H9 (cell line): ENCODE results near the gene RAPH1. TPM values are rescaled to one million over a fixed set of nuclear protein-coding genes. Genes with fewer than 3 reads are reported as not detected.

ENCODE experiments used
- DNase-seq: peaks from one replicate; pipeline ENCODE4 v3.0.0-alpha.2; 2017
- H2AFZ ChIP-seq: one replicate; pipeline ENCODE4 v1.6.1; 2013; ENCODE audit warnings: mild to moderate bottlenecking, low read length, control low read depth, moderate library complexity
- H2AK5ac ChIP-seq: 2 replicates; pipeline ENCODE4 v1.6.1; 2013; ENCODE audit warnings: low read length, control low read depth, mixed read lengths; ENCODE audit not compliant: insufficient read length
- H2BK120ac ChIP-seq: one replicate; pipeline ENCODE4 v1.6.1; 2013; ENCODE audit warnings: low read depth, mild to moderate bottlenecking, low read length, control low read depth, inconsistent platforms; ENCODE audit not compliant: poor library complexity, severe bottlenecking
- H2BK12ac ChIP-seq: 2 replicates; pipeline ENCODE4 v1.6.1; 2013; ENCODE audit warnings: low read length, control low read depth, mixed read lengths, low read depth; ENCODE audit not compliant: insufficient read length
- H2BK15ac ChIP-seq: 2 replicates; pipeline ENCODE4 v1.6.1; 2013; ENCODE audit warnings: low read depth, low read length, control low read depth
- H2BK20ac ChIP-seq: one replicate; pipeline ENCODE4 v1.6.1; 2013; ENCODE audit warnings: low read depth, mild to moderate bottlenecking, low read length, control low read depth, inconsistent platforms; ENCODE audit not compliant: poor library complexity, severe bottlenecking
- H2BK5ac ChIP-seq: 2 replicates; pipeline ENCODE4 v1.6.1; 2013; ENCODE audit warnings: low read length, control low read depth, mixed read lengths; ENCODE audit not compliant: insufficient read length
- H3K14ac ChIP-seq: 2 replicates; pipeline ENCODE4 v1.6.1; 2013; ENCODE audit warnings: low read length, control low read depth; ENCODE audit not compliant: insufficient read depth
- H3K18ac ChIP-seq: 2 replicates; pipeline ENCODE4 v1.6.1; 2013; ENCODE audit warnings: low read depth, mild to moderate bottlenecking, mixed read lengths, low read length, control low read depth; ENCODE audit not compliant: insufficient read length
- H3K23ac ChIP-seq: 2 replicates; pipeline ENCODE4 v1.6.1; 2013; ENCODE audit warnings: low read length, control low read depth, mixed read lengths, low read depth; ENCODE audit not compliant: insufficient read length
- H3K23me2 ChIP-seq: 2 replicates; pipeline ENCODE4 v1.6.1; 2013; ENCODE audit warnings: low read depth, mild to moderate bottlenecking, mixed read lengths, low read length, control low read depth; ENCODE audit not compliant: insufficient read length, poor library complexity, severe bottlenecking
- H3K27ac ChIP-seq: 2 replicates; pipeline ENCODE4 v1.5.1; 2013; ENCODE audit warnings: low read length, control low read depth, mixed read lengths, low read depth; ENCODE audit not compliant: insufficient read length
- H3K27me3 ChIP-seq: 2 replicates; pipeline ENCODE4 v1.6.1; 2013; ENCODE audit warnings: low read length, control low read depth, inconsistent platforms; ENCODE audit not compliant: insufficient read depth
- H3K4ac ChIP-seq: 2 replicates; pipeline ENCODE4 v1.6.1; 2013; ENCODE audit warnings: low read depth, mild to moderate bottlenecking, control low read depth, inconsistent platforms, low read length, moderate library complexity
- H3K4me1 ChIP-seq: 2 replicates; pipeline ENCODE4 v1.6.1; 2013; ENCODE audit warnings: low read length, control low read depth, inconsistent platforms; ENCODE audit not compliant: insufficient read depth
- H3K4me2 ChIP-seq: 2 replicates; pipeline ENCODE4 v1.6.1; 2013; ENCODE audit warnings: low read length, control low read depth, mixed read lengths; ENCODE audit not compliant: insufficient read length, insufficient read depth
- H3K56ac ChIP-seq: 2 replicates; pipeline ENCODE4 v1.6.1; 2013; ENCODE audit warnings: low read depth, mild to moderate bottlenecking, mixed read lengths, low read length, control low read depth; ENCODE audit not compliant: insufficient read length
- H3K79me1 ChIP-seq: 2 replicates; pipeline ENCODE4 v1.6.1; 2013; ENCODE audit warnings: low read depth, mild to moderate bottlenecking, moderate library complexity, low read length, control low read depth, inconsistent platforms; ENCODE audit not compliant: insufficient read depth, poor library complexity, severe bottlenecking
- H3K79me2 ChIP-seq: 2 replicates; pipeline ENCODE4 v1.6.1; 2013; ENCODE audit warnings: low read length, control low read depth, inconsistent platforms; ENCODE audit not compliant: insufficient read depth
- H3K9ac ChIP-seq: 2 replicates; pipeline ENCODE4 v1.6.1; 2013; ENCODE audit warnings: low read length, control low read depth, mixed read lengths; ENCODE audit not compliant: insufficient read length; ENCODE audit errors: extremely low read depth
- H3K9me3 ChIP-seq: one replicate; pipeline ENCODE4 v1.6.1; 2013; ENCODE audit warnings: low read depth, low read length, inconsistent platforms; ENCODE audit not compliant: control insufficient read depth
- H3T11ph ChIP-seq: one replicate; pipeline ENCODE4 v1.6.1; 2013; ENCODE audit warnings: mild to moderate bottlenecking, low read length, control low read depth, inconsistent platforms
- H4K20me1 ChIP-seq: one replicate; pipeline ENCODE4 v1.6.1; 2013; ENCODE audit not compliant: control insufficient read depth, insufficient read length, insufficient read depth
- H4K5ac ChIP-seq: 2 replicates; pipeline ENCODE4 v1.6.1; 2013; ENCODE audit warnings: low read depth, mild to moderate bottlenecking, mixed read lengths, low read length, control low read depth; ENCODE audit not compliant: insufficient read length
- H4K8ac ChIP-seq: replicated peaks from 2 replicates; pipeline ENCODE4 v1.6.1; 2013; ENCODE audit warnings: low read length, control low read depth, mixed read lengths, low read depth; ENCODE audit not compliant: insufficient read length
- H4K91ac ChIP-seq: 2 replicates; pipeline ENCODE4 v1.6.1; 2013; ENCODE audit warnings: low read depth, mild to moderate bottlenecking, moderate library complexity, mixed read lengths, low read length, control low read depth; ENCODE audit not compliant: insufficient read length
- H3K27ac Mint-ChIP-seq, 3 experiments: 2 replicates in 2 of 3; 3 replicates in 1 of 3; pipeline ENCODE4 v1.8.0; 2020 to 2021; ENCODE audit warnings: mixed read lengths in 3 of 3, mild to moderate bottlenecking in 1 of 3, moderate library complexity in 1 of 3
- H3K27me3 Mint-ChIP-seq: 2 replicates; pipeline ENCODE4 v1.8.0; 2021; ENCODE audit warnings: low read depth, mild to moderate bottlenecking, moderate library complexity, mixed read lengths
- H3K36me3 Mint-ChIP-seq, 3 experiments: 2 replicates in 2 of 3; 3 replicates in 1 of 3; pipeline ENCODE4 v1.8.0; 2020 to 2021; ENCODE audit warnings: low read depth in 3 of 3, mixed read lengths in 3 of 3; ENCODE audit not compliant: insufficient read depth in 1 of 3
- H3K4me1 Mint-ChIP-seq, 2 experiments: 2 replicates each; pipeline ENCODE4 v1.8.0; 2020; ENCODE audit warnings: mixed read lengths in 2 of 2
- H3K4me3 Mint-ChIP-seq, 2 experiments: 2 replicates in 1 of 2; 3 replicates in 1 of 2; pipeline ENCODE4 v1.8.0; 2020 to 2021; ENCODE audit warnings: mild to moderate bottlenecking in 2 of 2, mixed read lengths in 2 of 2, moderate library complexity in 1 of 2
- H3K9me3 Mint-ChIP-seq, 2 experiments: 2 replicates in 1 of 2; 3 replicates in 1 of 2; pipeline ENCODE4 v1.8.0; 2020; ENCODE audit warnings: mild to moderate bottlenecking in 2 of 2, mixed read lengths in 2 of 2, moderate library complexity in 1 of 2
- CTCF ChIP-seq: fragments of 200-600 bp; sonication (generic); conservative IDR thresholded peaks from 3 replicates; pipeline ENCODE4 v1.8.0; 2021; ENCODE audit warnings: antibody characterized with exemption, mild to moderate bottlenecking
- total RNA-seq: library from RNA; stranded (reverse); gene quantifications from 2 replicates; pipeline ENCODE4 v1.2.1, GENCODE V29; 2021

The RAPH1 gene
- total RNA-seq, 1 experiment from 2014 or later = 17.1 TPM

- H2BK20ac ChIP-seq = no peak overlapping the region
- H3K18ac ChIP-seq = no peak overlapping the region
- H3K4ac ChIP-seq = no peak overlapping the region
- H3K4me1 Mint-ChIP-seq = no peaks in the 10 kb centered on the region
- no peak overlapping the region for H2AFZ ChIP-seq
- H4K20me1 ChIP-seq = no peaks in the 10 kb centered on the region
- H3K27me3 Mint-ChIP-seq = no peaks in the 10 kb centered on the region
- H3K79me1 ChIP-seq = no peaks in the 10 kb centered on the region
- no peak overlapping the region for H2BK120ac ChIP-seq
- H3K23ac ChIP-seq = no peak overlapping the region
- H3K27ac ChIP-seq = no peak overlapping the region
- H3K9me3 ChIP-seq = no peaks in the 10 kb centered on the region
- H3K9ac ChIP-seq = no peak overlapping the region
- no peak for DNase-seq
- no peaks in the 10 kb centered on the region for H3K9me3 Mint-ChIP-seq
- H3K14ac ChIP-seq = no peak overlapping the region
- no peaks in the 10 kb centered on the region for H3K27me3 ChIP-seq
- no peak for TF ChIP-seq CTCF
- no peak overlapping the region for H4K8ac ChIP-seq
- H2BK5ac ChIP-seq = no peak overlapping the region
- no peak overlapping the region for H4K5ac ChIP-seq
- no peak overlapping the region for H3T11ph ChIP-seq
- H2AK5ac ChIP-seq = no peak overlapping the region
- H3K79me2 ChIP-seq = no peaks in the 10 kb centered on the region
- H3K36me3 Mint-ChIP-seq = peaks cover 32 to 76% (median 68%) of the 10 kb centered on the region in 3 experiments; a peak in 6 of 7 replicates
- H3K4me3 Mint-ChIP-seq = no peak overlapping the region
- H2BK15ac ChIP-seq = no peak overlapping the region
- H3K56ac ChIP-seq = no peak overlapping the region
- no peak overlapping the region for H4K91ac ChIP-seq
- H2BK12ac ChIP-seq = no peak overlapping the region
- H3K4me2 ChIP-seq = no peak overlapping the region
- no peaks in the 10 kb centered on the region for H3K23me2 ChIP-seq
- no peaks in the 10 kb centered on the region for H3K4me1 ChIP-seq
- H3K27ac Mint-ChIP-seq = peak overlapping the region in 1 of 3 experiments; percentile 68; a peak in 1 of 7 replicates
Observed at GRCh38 chr2:203407496-203407895, 127.6 kb downstream of the RAPH1 start.
